Naive thymus-derived CD4-positive, alpha-beta T cell (primary cell): ENCODE results near the gene CEBPE. TPM values are rescaled to one million over a fixed set of nuclear protein-coding genes. Genes with fewer than 3 reads are reported as not detected.

Source experiments
- polyA plus RNA-seq, 2 donors: library from polyadenylated mRNA; unstranded; fragments of 300-500 nt; fragmentation: Illumina TruSeq; gene quantifications; one replicate each; pipeline ENCODE4 v1.2.3, GENCODE V29; 2021
- total RNA-seq, 6 experiments: library from RNA in 5 of 6; stranded (reverse) in 5 of 6; gene quantifications; 1 replicate in 5 of 6; 2 replicates in 1 of 6; pipeline ENCODE4 v1.2.3 and lab custom pipeline; 2021 to 2026

CEBPE gene
- total and polyA plus RNA-seq, 7 experiments from 2014 or later = 0.19 to 1.7 (median 0.65) TPM

Other genes with a start within 250 kb of the CEBPE start
- gene LRP10, start 247.5 kb downstream of the CEBPE start, total RNA-seq = 10 to 100 TPM; 55.5 to 76.1 (median 72.3) TPM
- gene LRP10, start 247.5 kb downstream of the CEBPE start, polyA plus RNA-seq = 100 to 1,000 TPM in 1 of 2 donors, 10 to 100 TPM in 1; 68.0 to 103 TPM
- gene REM2, start 236.0 kb downstream of the CEBPE start, total RNA-seq = 1 to 10 TPM in 4 of 5 experiments, under 1 TPM in 1; 0.97 to 8.6 (median 5.4) TPM
- gene REM2, start 236.0 kb downstream of the CEBPE start, polyA plus RNA-seq = 1 to 10 TPM in 1 of 2 donors, under 1 TPM in 1; 0.58 to 1.4 TPM
- gene RBM23, start 200.1 kb downstream of the CEBPE start, total RNA-seq = 100 to 1,000 TPM in 2 of 5 experiments, 10 to 100 TPM in 3; 91.9 to 140 (median 99.1) TPM
- gene RBM23, start 200.1 kb downstream of the CEBPE start, polyA plus RNA-seq = 10 to 100 TPM; 51.2 to 75.0 TPM
- gene PRMT5, start 189.9 kb downstream of the CEBPE start, total RNA-seq = 10 to 100 TPM; 24.9 to 82.8 (median 34.2) TPM
- 10 to 100 TPM; 61.8 to 64.5 TPM for gene PRMT5, start 189.9 kb downstream of the CEBPE start, polyA plus RNA-seq
- gene HAUS4, start 162.2 kb downstream of the CEBPE start, total RNA-seq = 10 to 100 TPM; 27.1 to 50.7 (median 38.8) TPM
- 10 to 100 TPM; 41.3 to 45.0 TPM for gene HAUS4, start 162.2 kb downstream of the CEBPE start, polyA plus RNA-seq
- 1 to 10 TPM in 3 of 5 experiments, under 1 TPM in 2; 0.49 to 3.2 (median 1.4) TPM for gene AJUBA, start 136.7 kb downstream of the CEBPE start, total RNA-seq
- gene AJUBA, start 136.7 kb downstream of the CEBPE start, polyA plus RNA-seq = 1 to 10 TPM; 1.6 to 2.3 TPM
- gene C14orf93, start 109.1 kb downstream of the CEBPE start, total RNA-seq = 10 to 100 TPM; 10.9 to 20.5 (median 12.1) TPM
- 1 to 10 TPM; 5.7 to 8.1 TPM for gene C14orf93, start 109.1 kb downstream of the CEBPE start, polyA plus RNA-seq
- gene PSMB5, start 84.4 kb downstream of the CEBPE start, total RNA-seq = 10 to 100 TPM; 19.2 to 69.1 (median 32.8) TPM
- gene PSMB5, start 84.4 kb downstream of the CEBPE start, polyA plus RNA-seq = 10 to 100 TPM; 53.6 to 74.2 TPM
- 1 to 10 TPM in 1 of 5 experiments, under 1 TPM in 3, not detected in 1; 0.32 to 1.1 (median 0.66) TPM for gene PSMB11, start 77.0 kb downstream of the CEBPE start, total RNA-seq
- gene PSMB11, start 77.0 kb downstream of the CEBPE start, polyA plus RNA-seq = 1 to 10 TPM in 1 of 2 donors, under 1 TPM in 1; 0.70 to 1.2 TPM
- 1 to 10 TPM; 1.5 to 3.7 (median 2.1) TPM for gene CDH24, start 61.7 kb downstream of the CEBPE start, total RNA-seq
- gene CDH24, start 61.7 kb downstream of the CEBPE start, polyA plus RNA-seq = under 1 TPM; 0.30 to 0.52 TPM
- 100 to 1,000 TPM; 222 to 360 (median 301) TPM for gene ACIN1, start 24.1 kb downstream of the CEBPE start, total RNA-seq
- gene ACIN1, start 24.1 kb downstream of the CEBPE start, polyA plus RNA-seq = 10 to 100 TPM in 1 of 2 donors, 1 to 10 TPM in 1; 8.7 to 18.6 TPM
- gene C14orf119, start 23.8 kb downstream of the CEBPE start, total RNA-seq = 10 to 100 TPM in 4 of 5 experiments, 1 to 10 TPM in 1; 6.0 to 49.9 (median 43.4) TPM
- 100 to 1,000 TPM in 1 of 2 donors, 10 to 100 TPM in 1; 80.4 to 169 TPM for gene C14orf119, start 23.8 kb downstream of the CEBPE start, polyA plus RNA-seq
- gene CIROP, start 14.3 kb downstream of the CEBPE start, total RNA-seq = not detected
- gene CIROP, start 14.3 kb downstream of the CEBPE start, polyA plus RNA-seq = not detected
- gene SLC7A8, start 64.4 kb upstream of the CEBPE start, total RNA-seq = 1 to 10 TPM in 4 of 5 experiments, under 1 TPM in 1; 0.36 to 7.7 (median 2.5) TPM
- 1 to 10 TPM; 1.2 to 4.0 TPM for gene SLC7A8, start 64.4 kb upstream of the CEBPE start, polyA plus RNA-seq
- not detected for gene RNF212B, start 118.7 kb upstream of the CEBPE start, total RNA-seq
- not detected for gene RNF212B, start 118.7 kb upstream of the CEBPE start, polyA plus RNA-seq
- gene HOMEZ, start 166.9 kb upstream of the CEBPE start, total RNA-seq = 10 to 100 TPM in 3 of 5 experiments, 1 to 10 TPM in 2; 5.2 to 20.4 (median 15.5) TPM
- 1 to 10 TPM; 6.9 to 8.6 TPM for gene HOMEZ, start 166.9 kb upstream of the CEBPE start, polyA plus RNA-seq
- 100 to 1,000 TPM in 2 of 5 experiments, 10 to 100 TPM in 3; 35.7 to 138 (median 67.0) TPM for gene PPP1R3E, start 183.6 kb upstream of the CEBPE start, total RNA-seq
- gene PPP1R3E, start 183.6 kb upstream of the CEBPE start, polyA plus RNA-seq = 1 to 10 TPM; 1.6 to 2.9 TPM
- 1 to 10 TPM; 2.8 to 8.0 (median 5.6) TPM for gene BCL2L2, start 187.6 kb upstream of the CEBPE start, total RNA-seq
- gene BCL2L2, start 187.6 kb upstream of the CEBPE start, polyA plus RNA-seq = not detected
- 100 to 1,000 TPM; 176 to 213 (median 196) TPM for gene PABPN1, start 202.2 kb upstream of the CEBPE start, total RNA-seq
- gene PABPN1, start 202.2 kb upstream of the CEBPE start, polyA plus RNA-seq = 10 to 100 TPM; 57.5 to 94.5 TPM
- 10 to 100 TPM in 3 of 5 experiments, 1 to 10 TPM in 2; 1.9 to 30.0 (median 22.6) TPM for gene SLC22A17, start 233.6 kb upstream of the CEBPE start, total RNA-seq
- gene SLC22A17, start 233.6 kb upstream of the CEBPE start, polyA plus RNA-seq = 10 to 100 TPM in 1 of 2 donors, 1 to 10 TPM in 1; 9.7 to 10.8 TPM
- not detected for gene EFS, start 245.9 kb upstream of the CEBPE start, total RNA-seq
- not detected for gene EFS, start 245.9 kb upstream of the CEBPE start, polyA plus RNA-seq